Activated CD8-positive, alpha-beta memory T cell treated with anti-CD3 and anti-CD28 coated beads, Interleukin-2, amount 10 ng/mL, durations not matched to agents 7 days and 5 days (primary cell): ENCODE measurements around the gene MGAT4A. TPM values are rescaled to one million over a fixed set of nuclear protein-coding genes. Genes with fewer than 3 reads are reported as not detected.

Source experiments
- ATAC-seq: fragments of 150-1000 bp; cut with Tn5 transposase; one replicate; pipeline ENCODE4 v1.10.0; 2021; ENCODE audit warnings: moderate library complexity
- CTCF ChIA-PET: fragments of 350-600 bp; sonication (Branson Sonifier 250); formaldehyde crosslinking; loops from one replicate; lab custom pipeline; 2021; ENCODE audit warnings: antibody characterized with exemption; lab: Charles Lee
- DNase-seq: peaks from one replicate; pipeline ENCODE4 v3.0.0-alpha.2; 2020
- H3K27ac Mint-ChIP-seq: one replicate; pipeline ENCODE4 v1.8.0; 2021; ENCODE audit warnings: mild to moderate bottlenecking, mixed read lengths
- H3K27me3 Mint-ChIP-seq: one replicate; pipeline ENCODE4 v1.8.0; 2021; ENCODE audit warnings: mixed read lengths
- H3K36me3 Mint-ChIP-seq: one replicate; pipeline ENCODE4 v1.8.0; 2021; ENCODE audit warnings: mild to moderate bottlenecking, mixed read lengths
- H3K4me1 Mint-ChIP-seq: one replicate; pipeline ENCODE4 v1.8.0; 2021; ENCODE audit warnings: mixed read lengths
- H3K4me3 Mint-ChIP-seq: one replicate; pipeline ENCODE4 v1.8.0; 2021; ENCODE audit warnings: mild to moderate bottlenecking, moderate library complexity, mixed read lengths
- H3K9me3 Mint-ChIP-seq: one replicate; pipeline ENCODE4 v1.8.0; 2022; ENCODE audit warnings: low read depth, mixed read lengths
- total RNA-seq, 2 experiments: library from RNA; stranded (reverse); gene quantifications; one replicate each; pipeline ENCODE4 v1.2.3, GENCODE V29; 2021

Gene MGAT4A
- total RNA-seq, 2 experiments from 2014 or later: 57.4 to 72.0 TPM

- no peak overlapping the region for H3K27ac Mint-ChIP-seq
- peaks cover 6% of the 10 kb centered on the region for H3K9me3 Mint-ChIP-seq
- H3K4me1 Mint-ChIP-seq: peaks cover 64% of the 10 kb centered on the region
- no peak overlapping the region for H3K4me3 Mint-ChIP-seq
- ATAC-seq (peak; percentile 32), DNase-seq (no peak)
- peaks cover 49% of the 10 kb centered on the region for H3K36me3 Mint-ChIP-seq
- CTCF ChIA-PET: no interaction called here
- H3K27me3 Mint-ChIP-seq: no peaks in the 10 kb centered on the region
Measured at GRCh38 chr2:98716786-98717185, 14.1 kb downstream of the MGAT4A start.

DNA sequence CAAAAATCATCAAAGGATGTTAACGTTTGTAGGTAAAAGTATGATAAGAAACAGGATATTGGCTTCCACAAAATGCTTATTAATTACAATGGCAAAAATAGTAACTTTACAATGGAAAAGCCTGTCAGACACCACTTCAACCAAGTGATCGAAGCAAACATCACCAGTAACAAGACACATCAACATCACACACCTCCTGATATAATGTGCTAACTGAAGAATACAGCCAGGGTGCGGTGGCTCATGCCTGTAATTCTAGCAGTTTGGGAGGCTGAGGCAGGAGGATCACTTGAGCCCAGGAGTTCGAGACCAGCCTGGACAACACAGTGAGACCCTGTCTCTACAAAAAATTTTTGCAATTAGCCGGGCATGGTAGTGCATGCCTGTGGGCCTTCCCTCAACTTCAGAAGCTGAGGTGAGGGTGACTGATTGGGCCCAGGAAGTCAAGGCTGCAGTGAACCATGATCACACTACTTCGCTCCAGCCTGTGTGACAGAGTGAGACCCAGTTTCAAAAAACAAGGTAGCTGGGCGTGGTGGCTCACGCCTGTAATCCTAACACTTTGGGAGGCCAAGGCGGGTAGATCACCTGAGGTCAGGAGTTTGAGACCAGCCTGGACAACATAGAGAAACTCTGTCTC is 15.0 kb downstream of the MGAT4A start:
- DNase-seq: no peak
- CTCF ChIA-PET: interaction anchor here (0.7 to 2.2 kb wide), 2 partner anchors 11 to 56 kb away, joined by 3 to 5 read pairs; no protein-coding TSS in a partner anchor
- Mint-ChIP-seq H3K4me3 (no peak overlapping the region), H3K36me3 (peaks cover 43% of the 10 kb centered on the region), H3K27me3 (no peaks in the 10 kb centered on the region), H3K27ac (no peak overlapping the region), H3K4me1 (peaks cover 70% of the 10 kb centered on the region), H3K9me3 (peaks cover 6% of the 10 kb centered on the region)
- ATAC-seq: no peak

DNA sequence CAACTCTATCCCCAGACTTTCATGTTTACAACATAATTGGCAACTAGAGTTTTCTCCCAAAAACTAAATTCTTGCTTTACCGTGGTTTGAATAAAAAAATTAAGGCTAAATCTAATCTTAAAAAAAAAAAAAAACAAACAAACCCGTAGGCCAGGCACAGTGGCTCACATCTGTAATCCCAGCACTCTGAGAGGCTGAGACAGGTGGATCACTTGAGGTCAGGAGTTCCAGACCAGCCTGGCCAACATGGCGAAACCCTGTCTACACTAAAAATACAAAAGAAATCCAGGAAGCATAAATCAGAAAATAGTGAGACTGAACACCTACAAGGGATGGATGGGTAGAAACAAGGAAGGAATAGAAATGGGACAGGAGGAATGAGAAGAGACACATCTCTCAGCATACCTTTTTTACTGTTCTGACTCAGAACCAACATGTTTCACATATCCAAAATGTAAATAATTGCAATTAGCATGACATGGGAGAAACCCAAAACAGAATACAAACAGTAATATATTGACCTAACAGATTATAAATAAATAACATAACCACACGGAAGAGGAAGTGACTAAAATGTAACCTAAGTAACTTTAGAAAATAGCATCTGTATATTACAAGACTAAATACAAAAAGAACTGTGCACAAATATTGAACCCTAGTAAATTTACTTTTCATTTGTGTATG is 17.5 kb downstream of the MGAT4A start:
- H3K4me1 Mint-ChIP-seq: peaks cover 79% of the 10 kb centered on the region
- CTCF ChIA-PET: no interaction called here

GRCh38 chr2:98712145-98712544 is 18.8 kb downstream of the MGAT4A start:
- peak overlapping the region; percentile 3 for H3K27ac Mint-ChIP-seq
- H3K4me1 Mint-ChIP-seq: peaks cover 69% of the 10 kb centered on the region
- DNase-seq: no peak
- peaks cover 30% of the 10 kb centered on the region for H3K36me3 Mint-ChIP-seq
- no peaks in the 10 kb centered on the region for H3K9me3 Mint-ChIP-seq
- CTCF ChIA-PET: interaction anchor here (0.6 to 1.2 kb wide), 4 partner anchors 13 to 332 kb away, joined by 3 read pairs; no protein-coding TSS in a partner anchor
- H3K27me3 Mint-ChIP-seq: no peaks in the 10 kb centered on the region
- H3K4me3 Mint-ChIP-seq: no peak overlapping the region
- no peak for ATAC-seq

More for the DNA sequence above, 17.5 kb downstream of the MGAT4A start:
- Mint-ChIP-seq H3K4me3 (no peak overlapping the region), H3K27ac (peak overlapping the region; percentile 59), H3K9me3 (no peaks in the 10 kb centered on the region), H3K36me3 (peaks cover 37% of the 10 kb centered on the region), H3K27me3 (no peaks in the 10 kb centered on the region)
- DNase-seq: no peak
- ATAC-seq: peak; percentile 32

DNA sequence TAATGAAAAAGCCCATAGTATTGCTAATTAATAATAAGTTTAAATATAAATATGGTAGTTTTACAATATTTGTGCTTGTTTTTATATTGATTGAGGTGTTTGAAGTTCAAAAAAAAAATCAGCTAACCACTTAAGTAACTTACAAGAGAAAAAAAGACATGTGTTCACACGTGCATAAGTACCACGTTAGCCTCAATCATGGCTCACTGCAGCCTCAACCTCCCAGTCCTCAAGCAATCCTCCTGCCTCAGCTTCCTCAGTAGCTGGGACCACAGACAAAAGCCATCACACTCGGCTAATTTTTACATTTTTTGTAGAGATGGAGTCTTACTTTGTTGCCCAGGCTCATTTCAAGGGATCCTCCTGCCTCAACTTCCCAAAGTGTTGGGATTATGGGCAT is 19.4 kb downstream of the MGAT4A start:
- ATAC-seq (no peak), DNase-seq (no peak)
- no peaks in the 10 kb centered on the region for H3K27me3 Mint-ChIP-seq
- H3K36me3 Mint-ChIP-seq: peaks cover 28% of the 10 kb centered on the region
- no peaks in the 10 kb centered on the region for H3K9me3 Mint-ChIP-seq
- peaks cover 63% of the 10 kb centered on the region for H3K4me1 Mint-ChIP-seq
- H3K4me3 Mint-ChIP-seq: no peak overlapping the region
- no peak overlapping the region for H3K27ac Mint-ChIP-seq
- CTCF ChIA-PET: interaction anchor here (0.9 to 1.2 kb wide), 2 partner anchors 10 to 13 kb away, joined by 3 to 4 read pairs; no protein-coding TSS in a partner anchor

DNA sequence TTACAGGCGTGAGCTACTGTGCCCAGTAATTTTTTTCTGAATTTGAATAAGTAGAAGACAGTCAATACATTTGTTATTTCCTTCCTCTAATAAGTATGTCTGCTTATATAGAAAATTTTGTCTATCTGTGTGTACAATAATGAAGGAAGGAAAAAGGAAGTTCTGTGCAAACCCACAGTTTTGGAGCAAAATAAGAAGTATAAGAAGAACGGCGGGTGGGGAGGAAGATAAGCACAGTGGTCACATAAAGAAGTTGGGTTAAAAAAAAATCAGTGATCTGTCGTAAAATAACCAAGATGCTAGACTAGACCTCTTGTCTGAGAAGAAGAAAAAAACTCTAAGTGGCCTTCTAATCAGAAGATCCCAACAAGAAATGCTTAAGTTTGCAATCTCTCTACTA is 20.2 kb downstream of the MGAT4A start:
- Mint-ChIP-seq H3K9me3 (no peaks in the 10 kb centered on the region), H3K4me3 (no peak overlapping the region), H3K4me1 (peaks cover 56% of the 10 kb centered on the region), H3K27me3 (no peaks in the 10 kb centered on the region), H3K36me3 (peaks cover 29% of the 10 kb centered on the region), H3K27ac (no peak overlapping the region)
- CTCF ChIA-PET: interaction anchor here (1.2 kb wide), 1 partner anchor 14 kb away, joined by 3 read pairs; no protein-coding TSS in a partner anchor
- ATAC-seq (no peak), DNase-seq (no peak)

DNA sequence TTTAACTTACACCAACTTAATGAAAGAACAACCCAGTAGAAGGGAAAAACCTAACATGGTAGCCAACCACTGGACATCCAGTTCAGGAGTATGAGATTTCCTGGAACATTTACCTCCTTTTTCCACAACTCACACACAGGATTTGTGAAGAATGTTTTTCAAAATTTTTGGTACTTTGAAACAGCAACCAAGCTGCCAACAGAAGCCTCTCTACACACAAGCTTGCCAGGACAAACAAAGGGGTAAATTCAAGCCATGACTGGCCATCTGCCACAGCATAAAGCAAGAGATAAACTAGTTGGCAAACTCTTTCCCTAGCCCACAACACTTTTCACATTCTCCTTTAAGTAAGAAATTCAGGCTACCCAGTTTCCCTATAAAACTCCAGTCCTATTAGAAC is 21.4 kb downstream of the MGAT4A start:
- no peak overlapping the region for H3K27ac Mint-ChIP-seq
- ATAC-seq: no peak
- H3K4me1 Mint-ChIP-seq: peaks cover 56% of the 10 kb centered on the region
- no peak for DNase-seq
- H3K4me3 Mint-ChIP-seq: no peak overlapping the region
- no peaks in the 10 kb centered on the region for H3K27me3 Mint-ChIP-seq
- H3K36me3 Mint-ChIP-seq: peaks cover 28% of the 10 kb centered on the region
- no peaks in the 10 kb centered on the region for H3K9me3 Mint-ChIP-seq
- CTCF ChIA-PET: interaction anchor here (0.6 to 1.4 kb wide), 2 partner anchors 16 to 32 kb away, joined by 3 to 4 read pairs; no protein-coding TSS in a partner anchor

DNA sequence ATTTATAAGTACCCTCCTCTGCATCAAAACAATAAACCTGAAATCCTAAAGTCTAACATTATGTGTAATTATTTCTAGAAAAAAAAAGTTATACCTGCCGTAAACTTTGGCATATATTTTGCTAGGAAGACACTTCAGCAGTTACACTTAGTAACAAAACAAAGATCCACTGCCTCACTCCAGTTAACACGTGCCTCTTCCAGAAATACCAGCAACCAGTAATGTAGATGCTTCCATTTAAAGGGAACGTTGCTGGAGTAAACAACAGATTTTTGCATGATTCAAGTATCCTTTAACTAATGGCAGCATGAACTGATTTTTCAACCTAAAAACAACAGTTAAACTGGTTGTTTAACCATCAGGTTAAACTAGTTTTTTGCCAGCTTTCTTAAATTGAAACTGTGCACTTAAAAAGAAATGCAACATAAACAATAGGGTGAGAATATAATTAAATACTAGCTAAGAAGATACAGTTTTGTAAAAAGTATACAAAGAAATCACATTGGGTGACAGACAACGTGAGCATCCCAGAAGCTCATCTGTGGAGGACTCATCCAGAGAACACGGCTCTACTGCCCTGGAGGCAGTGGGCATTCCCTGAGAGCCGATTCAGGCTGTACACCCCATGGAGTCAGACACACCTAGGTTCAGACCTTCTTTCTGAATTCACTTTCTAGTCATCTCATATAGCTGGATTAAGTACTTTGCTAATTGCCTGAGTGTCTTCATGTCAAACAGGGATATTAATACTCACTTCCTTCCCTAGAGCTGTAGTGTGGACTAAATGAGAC is 22.3 kb downstream of the MGAT4A start:
- H3K4me1 Mint-ChIP-seq: peaks cover 51% of the 10 kb centered on the region
- H3K27me3 Mint-ChIP-seq: no peaks in the 10 kb centered on the region
- ATAC-seq (no peak), DNase-seq (no peak)
- no peaks in the 10 kb centered on the region for H3K9me3 Mint-ChIP-seq
- peaks cover 26% of the 10 kb centered on the region for H3K36me3 Mint-ChIP-seq
- CTCF ChIA-PET: interaction anchor here (0.6 to 3.9 kb wide), 4 partner anchors 15 to 59 kb away, joined by 3 to 14 read pairs (median 6); no protein-coding TSS in a partner anchor
- H3K4me3 Mint-ChIP-seq: no peak overlapping the region
- no peak overlapping the region for H3K27ac Mint-ChIP-seq

GRCh38 chr2:98706591-98706990 is 24.3 kb downstream of the MGAT4A start:
- ATAC-seq: no peak
- Mint-ChIP-seq H3K27ac (no peak overlapping the region), H3K9me3 (no peaks in the 10 kb centered on the region), H3K4me3 (no peak overlapping the region), H3K27me3 (no peaks in the 10 kb centered on the region), H3K4me1 (peaks cover 52% of the 10 kb centered on the region), H3K36me3 (peaks cover 30% of the 10 kb centered on the region)
- no peak for DNase-seq
- CTCF ChIA-PET: interaction anchor here (0.7 to 3.9 kb wide), 6 partner anchors 14 to 61 kb away, joined by 3 to 14 read pairs (median 4); no protein-coding TSS in a partner anchor

DNA sequence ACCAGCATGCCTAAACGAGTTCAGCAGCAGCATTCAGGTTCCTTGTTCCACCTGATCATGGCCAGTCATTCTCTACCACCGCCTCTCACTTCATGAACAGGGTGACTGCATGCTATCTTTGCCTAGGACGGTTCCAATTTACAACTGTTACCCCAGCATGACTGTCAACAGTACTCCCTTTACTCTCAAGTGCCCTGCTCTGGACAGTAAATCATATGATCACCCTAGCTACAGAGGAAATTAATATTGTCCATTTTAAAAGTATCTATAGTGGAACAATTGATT is 25.7 kb downstream of the MGAT4A start:
- H3K9me3 Mint-ChIP-seq: no peaks in the 10 kb centered on the region
- no peak overlapping the region for H3K27ac Mint-ChIP-seq
- no peak for ATAC-seq
- H3K4me3 Mint-ChIP-seq: no peak overlapping the region
- H3K36me3 Mint-ChIP-seq: peaks cover 27% of the 10 kb centered on the region
- CTCF ChIA-PET: interaction anchor here (1.3 to 3.9 kb wide), 3 partner anchors 10 to 56 kb away, joined by 3 to 14 read pairs (median 5); no protein-coding TSS in a partner anchor
- peaks cover 41% of the 10 kb centered on the region for H3K4me1 Mint-ChIP-seq
- DNase-seq: no peak
- H3K27me3 Mint-ChIP-seq: no peaks in the 10 kb centered on the region

DNA sequence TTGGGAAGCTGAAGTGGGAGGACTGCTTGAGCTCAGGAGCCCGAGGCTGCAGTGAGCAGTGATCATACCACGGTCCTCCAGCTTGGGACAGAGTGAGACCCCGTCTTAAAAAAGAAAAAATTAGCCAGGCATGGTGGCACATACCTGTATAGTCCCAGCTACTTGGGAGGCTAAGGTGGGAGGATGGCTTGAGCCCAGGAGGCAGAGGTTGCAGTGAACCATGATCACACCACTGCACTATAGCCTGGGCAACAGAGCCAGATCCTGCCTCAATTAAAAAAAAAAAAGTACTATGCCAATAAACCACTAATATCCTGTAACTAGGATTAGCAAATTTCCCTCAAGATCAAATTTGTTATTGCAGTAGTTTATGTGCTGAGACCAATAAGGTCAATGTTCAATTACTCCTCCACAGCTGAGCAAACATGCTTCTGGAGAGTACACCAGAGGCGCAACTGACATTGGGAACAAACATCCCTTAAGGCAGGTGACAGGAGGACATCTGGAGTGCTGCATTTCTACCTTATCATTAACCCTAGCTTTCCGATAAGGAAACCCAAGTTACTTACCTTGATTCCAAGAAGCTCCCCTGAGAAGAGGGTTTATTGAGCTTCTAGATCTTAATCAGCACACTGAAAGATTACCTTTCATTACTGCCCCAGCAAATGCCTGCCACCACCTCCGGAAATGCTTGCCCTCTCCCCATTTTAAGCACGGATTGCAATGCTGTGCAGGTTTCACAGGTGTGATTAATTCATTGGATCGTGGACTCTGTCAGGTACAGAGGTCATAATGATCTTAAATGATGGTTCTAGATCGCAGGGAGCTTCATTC is 26.2 kb downstream of the MGAT4A start:
- no peak for DNase-seq
- H3K9me3 Mint-ChIP-seq: no peaks in the 10 kb centered on the region
- peaks cover 25% of the 10 kb centered on the region for H3K36me3 Mint-ChIP-seq
- H3K27ac Mint-ChIP-seq: no peak overlapping the region
- H3K27me3 Mint-ChIP-seq: no peaks in the 10 kb centered on the region
- ATAC-seq: no peak
- no peak overlapping the region for H3K4me3 Mint-ChIP-seq
- CTCF ChIA-PET: interaction anchor here (0.9 to 3.9 kb wide), 4 partner anchors 11 to 56 kb away, joined by 3 to 14 read pairs (median 4); no protein-coding TSS in a partner anchor
- H3K4me1 Mint-ChIP-seq: peaks cover 39% of the 10 kb centered on the region

- no peak for DNase-seq
- no peak overlapping the region for H3K4me3 Mint-ChIP-seq
- H3K27me3 Mint-ChIP-seq: no peaks in the 10 kb centered on the region
- CTCF ChIA-PET: interaction anchor here (0.9 to 1.7 kb wide), 2 partner anchors 12 to 17 kb away, joined by 3 to 5 read pairs; no protein-coding TSS in a partner anchor
- peak overlapping the region; percentile 2 for H3K27ac Mint-ChIP-seq
- peaks cover 32% of the 10 kb centered on the region for H3K4me1 Mint-ChIP-seq
- no peak for ATAC-seq
- no peaks in the 10 kb centered on the region for H3K9me3 Mint-ChIP-seq
- H3K36me3 Mint-ChIP-seq: peaks cover 25% of the 10 kb centered on the region
Measured at GRCh38 chr2:98703738-98704137, 27.2 kb downstream of the MGAT4A start.
